Measurements from ENCODE around the gene DYRK3.
A peak's percentile ranks its signal among the peaks of the same experiment; 100 is the strongest.

Gene DYRK3

GRCh38 chr1:206691604-206692003, 56.3 kb downstream of the DYRK3 start:
- H3K27me3 ChIP-seq (replicated peaks), result no peaks in the 10 kb centered on the region
- no peak for DNase-seq
- no peak overlapping the region for H3K4me3 ChIP-seq (ENCODE audit: low read depth, low read length)
- no peak for TF ChIP-seq CTCF (IDR thresholded peaks at IDR 0.05; ENCODE audit: low read depth, low read length, missing control alignments)
- H3K36me3 ChIP-seq (replicated peaks), result no peaks in the 10 kb centered on the region
- in situ Hi-C loops (cut with HindIII; ENCODE audit: low pct_ligation_motif_present, low sequenced_read_pairs), result no loop called here
- H3K27ac ChIP-seq, result no peak overlapping the region

GRCh38 chr1:206693029-206693428, 57.7 kb downstream of the DYRK3 start:
- no peaks in the 10 kb centered on the region for H3K36me3 ChIP-seq (replicated peaks)
- peak overlapping the region; percentile 54 for H3K27ac ChIP-seq
- H3K4me3 ChIP-seq (ENCODE audit: low read depth, low read length), result no peak overlapping the region
- TF ChIP-seq CTCF (IDR thresholded peaks at IDR 0.05; ENCODE audit: low read depth, low read length, missing control alignments), result no peak
- DNase-seq, result peak; percentile 75
- H3K27me3 ChIP-seq (replicated peaks), result no peaks in the 10 kb centered on the region
- in situ Hi-C loops (cut with HindIII; ENCODE audit: low pct_ligation_motif_present, low sequenced_read_pairs), result no loop called here

- no peaks in the 10 kb centered on the region for H3K27me3 ChIP-seq (replicated peaks)
- in situ Hi-C loops (cut with HindIII; ENCODE audit: low pct_ligation_motif_present, low sequenced_read_pairs), result no loop called here
- peak overlapping the region; percentile 54 for H3K27ac ChIP-seq
Measured at GRCh38 chr1:206693592-206693991, 58.3 kb downstream of the DYRK3 start.

GRCh38 chr1:206694171-206695124, 59.1 kb downstream of the DYRK3 start:
- in situ Hi-C loops (cut with HindIII; ENCODE audit: low pct_ligation_motif_present, low sequenced_read_pairs), result no loop called here
- no peak for TF ChIP-seq CTCF (IDR thresholded peaks at IDR 0.05; ENCODE audit: low read depth, low read length, missing control alignments)
- Histone ChIP-seq H3K36me3 (replicated peaks) (no peaks in the 10 kb centered on the region), H3K27me3 (replicated peaks) (no peaks in the 10 kb centered on the region), H3K4me3 (ENCODE audit: low read depth, low read length) (no peak overlapping the region), H3K27ac (no peak overlapping the region)
- no peak for DNase-seq

More at GRCh38 chr1:206693592-206693991, 58.3 kb downstream of the DYRK3 start:
- Histone ChIP-seq H3K36me3 (replicated peaks) (no peaks in the 10 kb centered on the region), H3K4me3 (ENCODE audit: low read depth, low read length) (no peak overlapping the region)
- DNase-seq, result peak; percentile 64
- TF ChIP-seq CTCF (IDR thresholded peaks at IDR 0.05; ENCODE audit: low read depth, low read length, missing control alignments), result no peak

GRCh38 chr1:206695733-206696132, 60.4 kb downstream of the DYRK3 start:
- TF ChIP-seq CTCF (IDR thresholded peaks at IDR 0.05; ENCODE audit: low read depth, low read length, missing control alignments), result no peak
- in situ Hi-C loops (cut with HindIII; ENCODE audit: low pct_ligation_motif_present, low sequenced_read_pairs), result no loop called here
- Histone ChIP-seq H3K27ac (no peak overlapping the region), H3K27me3 (replicated peaks) (no peaks in the 10 kb centered on the region), H3K36me3 (replicated peaks) (no peaks in the 10 kb centered on the region), H3K4me3 (ENCODE audit: low read depth, low read length) (no peak overlapping the region)
- no peak for DNase-seq

All from brain microvascular endothelial cell (primary cell).